ENCODE measurements around the gene SH3PXD2A. TPM values are rescaled to one million over a fixed set of nuclear protein-coding genes. Genes with fewer than 3 reads are reported as not detected.
A peak's percentile ranks its signal among the peaks of the same experiment; 100 is the strongest.
"Not testable (repeated sequence)": the region's sequence is repeated elsewhere in the genome, so short reads cannot be mapped to it uniquely, and the experiment has no call there.

The SH3PXD2A gene
- total and polyA plus RNA-seq, 7 donors: 19.0 to 58.2 (median 24.5) TPM

DNA sequence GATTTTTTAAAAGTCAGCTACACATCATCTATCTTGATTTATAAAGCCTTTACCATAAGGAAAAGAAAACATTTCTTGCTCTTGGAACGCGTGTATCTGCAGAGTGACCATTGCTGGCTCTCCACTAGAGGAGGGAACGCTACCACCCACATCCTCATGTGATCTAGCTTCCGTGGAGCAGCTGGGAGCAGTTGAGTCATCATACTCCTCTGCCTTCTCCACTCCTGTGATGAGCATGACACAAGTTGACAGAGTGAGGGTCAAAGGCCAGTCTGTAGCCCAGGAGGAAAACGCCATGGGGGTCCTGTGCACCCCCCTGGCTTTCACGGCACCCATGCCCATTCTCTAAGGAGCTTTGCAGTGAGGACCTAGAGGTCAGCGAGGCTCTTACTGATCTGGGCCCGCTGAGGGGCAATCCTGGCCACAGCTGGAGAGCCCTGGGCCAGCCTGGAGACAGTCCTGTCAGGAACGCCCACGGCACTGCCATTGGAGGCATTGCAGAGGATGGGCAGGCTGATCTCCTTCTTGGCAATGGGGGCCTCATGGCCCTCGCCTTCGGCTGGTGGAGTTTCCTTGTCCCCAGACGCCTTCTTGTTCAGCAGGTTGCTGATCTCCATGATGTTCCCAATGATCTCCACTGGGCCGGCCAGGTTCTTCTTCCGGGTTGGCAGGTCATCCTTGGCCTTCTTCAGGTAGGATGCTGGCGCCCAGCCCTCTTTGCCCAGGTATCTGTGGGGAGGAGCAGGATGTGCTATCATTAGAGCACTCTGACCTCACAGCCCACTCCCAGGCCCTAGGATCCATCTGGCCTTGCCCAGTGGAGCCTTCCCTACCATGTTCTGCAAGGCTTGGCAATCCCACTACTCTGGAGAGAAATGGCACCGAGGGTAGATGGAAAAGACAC, 242.7 kb downstream of the SH3PXD2A start:
- Histone ChIP-seq H3K27ac (peak overlapping the region in 2 of 4 donors; percentile 3 to 19), H3K4me3 (no peak overlapping the region), H3K9me3 (no peaks in the 10 kb centered on the region), H3K27me3 (no peaks in the 10 kb centered on the region), H3K4me1 (peaks cover 0 to 28% (median 11%) of the 10 kb centered on the region in 4 donors), H3K36me3 (peaks cover 36 to 85% (median 52%) of the 10 kb centered on the region in 4 donors)
- DNase-seq: no peak
- TF ChIP-seq, protein P1, sequence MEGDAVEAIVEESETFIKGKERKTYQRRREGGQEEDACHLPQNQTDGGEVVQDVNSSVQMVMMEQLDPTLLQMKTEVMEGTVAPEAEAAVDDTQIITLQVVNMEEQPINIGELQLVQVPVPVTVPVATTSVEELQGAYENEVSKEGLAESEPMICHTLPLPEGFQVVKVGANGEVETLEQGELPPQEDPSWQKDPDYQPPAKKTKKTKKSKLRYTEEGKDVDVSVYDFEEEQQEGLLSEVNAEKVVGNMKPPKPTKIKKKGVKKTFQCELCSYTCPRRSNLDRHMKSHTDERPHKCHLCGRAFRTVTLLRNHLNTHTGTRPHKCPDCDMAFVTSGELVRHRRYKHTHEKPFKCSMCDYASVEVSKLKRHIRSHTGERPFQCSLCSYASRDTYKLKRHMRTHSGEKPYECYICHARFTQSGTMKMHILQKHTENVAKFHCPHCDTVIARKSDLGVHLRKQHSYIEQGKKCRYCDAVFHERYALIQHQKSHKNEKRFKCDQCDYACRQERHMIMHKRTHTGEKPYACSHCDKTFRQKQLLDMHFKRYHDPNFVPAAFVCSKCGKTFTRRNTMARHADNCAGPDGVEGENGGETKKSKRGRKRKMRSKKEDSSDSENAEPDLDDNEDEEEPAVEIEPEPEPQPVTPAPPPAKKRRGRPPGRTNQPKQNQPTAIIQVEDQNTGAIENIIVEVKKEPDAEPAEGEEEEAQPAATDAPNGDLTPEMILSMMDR (IDR thresholded peaks at IDR 0.05): no peak
- TF ChIP-seq EP300 (IDR thresholded peaks at IDR 0.05) (no peak), POLR2AphosphoS5 (IDR thresholded peaks at IDR 0.05) (peak in 1 of 4 donors; percentile 26), POLR2A (IDR thresholded peaks at IDR 0.05) (no peak)
- intact Hi-C loops (cut with DNase I): no loop called here
- 89 to 91% methylated on average over 17 of the region's 17 CpGs for WGBS, 2 donors

DNA sequence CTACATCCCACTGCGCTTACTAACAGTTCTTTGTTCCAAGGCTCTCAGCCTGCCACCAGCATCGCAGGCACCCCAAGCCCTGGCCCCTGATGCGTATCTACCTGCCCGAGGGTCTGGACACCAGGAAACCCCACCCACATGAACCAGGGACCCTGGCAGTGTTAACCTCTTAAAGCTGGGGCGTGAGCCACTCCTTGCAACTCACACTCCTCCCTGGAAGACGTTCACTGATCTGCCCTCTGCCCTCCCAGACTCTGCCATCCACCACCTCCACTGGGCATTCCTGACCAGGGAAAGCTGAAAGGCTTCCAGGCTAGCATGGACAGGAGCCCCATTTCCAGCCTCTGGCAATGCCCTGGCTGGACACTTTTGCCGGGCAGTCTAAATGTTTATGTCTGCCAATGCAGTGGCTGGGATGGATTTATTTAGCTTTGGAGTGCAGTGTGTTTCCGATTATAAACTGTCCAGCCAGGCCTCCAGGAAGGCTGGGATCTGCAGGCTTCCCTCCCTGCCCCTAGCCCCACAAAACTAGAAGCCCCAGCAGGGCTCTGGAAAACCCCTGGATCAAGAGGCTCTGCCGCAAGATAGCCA, 244.4 kb downstream of the SH3PXD2A start:
- intact Hi-C loops (cut with DNase I): no loop called here
- no peak for TF ChIP-seq EP300 (IDR thresholded peaks at IDR 0.05)
- TF ChIP-seq POLR2A (IDR thresholded peaks at IDR 0.05): no peak
- TF ChIP-seq, protein P1 (IDR thresholded peaks at IDR 0.05): no peak
- TF ChIP-seq POLR2AphosphoS5 (IDR thresholded peaks at IDR 0.05): no peak

DNA sequence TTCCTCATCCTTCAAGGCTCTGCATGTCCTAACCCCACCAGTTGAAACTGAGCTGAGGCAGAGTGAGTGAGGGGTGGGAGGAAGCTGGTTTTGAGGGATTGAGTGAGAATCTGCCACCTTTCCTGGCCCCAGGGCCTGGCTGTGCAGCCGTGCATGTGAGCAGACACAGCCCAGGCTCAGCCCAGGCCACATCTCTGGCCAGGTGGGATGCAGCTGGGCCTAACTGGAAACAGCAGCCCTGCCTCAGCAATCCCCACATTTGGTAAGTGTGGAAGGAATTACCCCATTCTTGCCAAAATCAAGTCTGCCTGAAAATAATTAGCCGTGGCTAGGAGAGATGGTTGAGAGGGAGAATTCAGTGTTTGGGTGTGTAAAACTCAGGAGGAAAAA, 245.3 kb downstream of the SH3PXD2A start:
- 66 to 90% methylated on average over 2 of the region's 2 CpGs for WGBS, 2 donors
- Histone ChIP-seq H3K27ac (no peak overlapping the region), H3K27me3 (no peaks in the 10 kb centered on the region), H3K9me3 (no peaks in the 10 kb centered on the region), H3K4me1 (peaks cover 0 to 11% (median 2%) of the 10 kb centered on the region in 4 donors), H3K4me3 (no peak overlapping the region), H3K36me3 (peaks cover 36 to 67% (median 42%) of the 10 kb centered on the region in 4 donors)
- intact Hi-C loops (cut with DNase I): no loop called here
- TF ChIP-seq, protein P1 (IDR thresholded peaks at IDR 0.05): no peak
- TF ChIP-seq POLR2AphosphoS5 (IDR thresholded peaks at IDR 0.05) (no peak), POLR2A (IDR thresholded peaks at IDR 0.05) (no peak), EP300 (IDR thresholded peaks at IDR 0.05) (no peak)
- no peak for DNase-seq

More for the DNA sequence above, 244.4 kb downstream of the SH3PXD2A start:
- no peak overlapping the region for H3K27ac ChIP-seq
- H3K4me3 ChIP-seq: no peak overlapping the region
- 81 to 83% methylated on average over 9 of the region's 9 CpGs for WGBS, 2 donors
- no peaks in the 10 kb centered on the region for H3K9me3 ChIP-seq
- DNase-seq: no peak
- no peaks in the 10 kb centered on the region for H3K27me3 ChIP-seq
- H3K4me1 ChIP-seq: peaks cover 0 to 11% (median 1%) of the 10 kb centered on the region in 4 donors
- H3K36me3 ChIP-seq: peaks cover 36 to 69% (median 41%) of the 10 kb centered on the region in 4 donors

DNA sequence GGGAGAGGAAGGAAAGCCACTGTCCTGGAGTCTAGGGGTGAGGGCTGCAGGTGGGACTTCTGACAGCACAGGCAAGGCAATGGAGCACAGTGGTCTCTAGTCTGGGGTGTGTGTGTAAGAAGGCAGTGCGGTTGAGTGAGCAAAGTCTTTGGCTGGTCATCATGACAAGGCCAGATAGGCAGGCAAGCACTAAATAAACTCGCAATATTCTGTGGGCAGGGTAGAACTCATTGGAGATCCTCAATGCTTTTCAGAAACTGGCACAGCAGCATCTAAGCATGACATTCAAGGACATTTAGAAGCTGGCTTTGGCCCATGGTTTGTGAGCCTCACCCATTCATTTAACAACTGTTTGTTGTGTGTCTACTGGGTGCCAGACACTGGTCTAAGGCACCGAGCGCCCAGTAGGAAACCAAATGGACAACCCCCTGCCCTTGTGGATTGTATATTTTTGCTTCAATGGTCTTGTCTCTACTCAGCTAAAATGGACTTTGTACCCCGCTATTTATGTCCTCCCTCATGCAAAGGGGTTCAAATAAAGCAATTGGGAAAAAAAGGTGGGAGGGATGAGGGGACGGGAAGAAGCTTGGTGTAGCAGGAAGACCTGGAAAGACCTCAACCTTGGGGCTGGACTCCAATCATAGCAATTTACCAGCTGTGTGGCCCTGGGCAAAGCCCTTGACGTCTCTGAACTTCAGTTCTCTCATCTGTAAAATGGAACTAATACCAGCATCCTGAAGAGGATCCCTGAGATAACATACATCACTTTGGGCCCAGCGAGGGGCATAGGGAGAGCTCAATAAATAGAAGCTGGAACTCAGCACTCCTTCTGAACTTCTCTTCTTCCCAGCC, 245.9 kb downstream of the SH3PXD2A start:
- no peak for TF ChIP-seq POLR2AphosphoS5 (IDR thresholded peaks at IDR 0.05)
- TF ChIP-seq, protein P1 (IDR thresholded peaks at IDR 0.05): no peak
- TF ChIP-seq POLR2A (IDR thresholded peaks at IDR 0.05): no peak
- TF ChIP-seq EP300 (IDR thresholded peaks at IDR 0.05): no peak
- peaks cover 36 to 67% (median 43%) of the 10 kb centered on the region in 4 donors for H3K36me3 ChIP-seq
- intact Hi-C loops (cut with DNase I): no loop called here

DNA sequence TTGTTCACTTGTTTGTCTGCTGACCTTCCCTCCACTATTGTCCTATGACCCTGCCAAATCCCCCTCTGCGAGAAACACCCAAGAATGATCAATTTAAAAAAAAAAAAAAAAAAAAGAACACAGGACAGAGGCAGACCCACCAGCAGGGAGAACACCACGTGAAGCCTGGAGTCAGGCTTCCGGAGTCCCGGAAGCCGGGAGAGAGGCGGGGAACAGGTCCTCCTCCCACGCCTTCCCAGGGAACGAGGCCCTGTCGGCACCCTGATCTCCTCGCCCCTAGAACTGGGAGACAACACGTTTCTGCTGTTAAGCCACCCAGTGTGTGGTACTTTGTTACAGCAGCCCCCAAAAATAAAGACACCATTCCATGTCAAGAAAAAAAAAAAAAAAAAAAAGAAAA, 247.3 kb downstream of the SH3PXD2A start:
- WGBS, 2 donors: 91 to 93% methylated on average over 11 of the region's 11 CpGs
- DNase-seq; H3K4me3 ChIP-seq; H3K27ac ChIP-seq; H3K9me3 ChIP-seq; H3K27me3 ChIP-seq; intact Hi-C loops (cut with DNase I); H3K4me1 ChIP-seq: not testable (repeated sequence)
- H3K36me3 ChIP-seq: peaks cover 33 to 72% (median 40%) of the 10 kb centered on the region in 4 donors

More for the DNA sequence above, 245.9 kb downstream of the SH3PXD2A start:
- WGBS, 2 donors: 94% methylated on average over 8 of the region's 8 CpGs
- H3K9me3 ChIP-seq: no peaks in the 10 kb centered on the region
- H3K4me3 ChIP-seq: no peak overlapping the region
- H3K4me1 ChIP-seq: peaks cover 0 to 5% (median 2%) of the 10 kb centered on the region in 4 donors
- H3K27ac ChIP-seq: no peak overlapping the region
- H3K27me3 ChIP-seq: no peaks in the 10 kb centered on the region
- DNase-seq: no peak

DNA sequence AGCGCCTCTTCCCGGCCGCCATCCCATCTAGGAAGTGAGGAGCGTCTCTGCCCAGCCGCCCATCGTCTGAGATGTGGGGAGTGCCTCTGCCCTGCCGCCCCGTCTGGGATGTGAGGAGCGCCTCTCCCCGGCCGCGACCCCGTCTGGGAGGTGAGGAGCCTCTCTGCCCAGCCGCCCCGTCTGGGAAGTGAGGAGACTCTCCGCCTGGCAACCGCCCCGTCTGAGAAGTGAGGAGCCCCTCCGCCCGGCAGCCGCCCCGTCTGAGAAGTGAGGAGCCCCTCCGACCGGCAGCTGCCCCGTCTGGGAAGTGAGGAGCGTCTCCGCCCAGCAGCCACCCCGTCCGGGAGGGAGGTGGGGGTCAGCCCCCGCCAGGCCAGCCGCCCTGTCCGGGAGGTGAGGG, 248.3 kb downstream of the SH3PXD2A start:
- H3K27me3 ChIP-seq; H3K9me3 ChIP-seq; intact Hi-C loops (cut with DNase I); H3K4me1 ChIP-seq; H3K27ac ChIP-seq; H3K4me3 ChIP-seq; DNase-seq: not testable (repeated sequence)
- peaks cover 23 to 72% (median 36%) of the 10 kb centered on the region in 4 donors for H3K36me3 ChIP-seq
- WGBS, 2 donors: 94 to 95% methylated on average over 27 to 29 of the region's 32 CpGs

DNA sequence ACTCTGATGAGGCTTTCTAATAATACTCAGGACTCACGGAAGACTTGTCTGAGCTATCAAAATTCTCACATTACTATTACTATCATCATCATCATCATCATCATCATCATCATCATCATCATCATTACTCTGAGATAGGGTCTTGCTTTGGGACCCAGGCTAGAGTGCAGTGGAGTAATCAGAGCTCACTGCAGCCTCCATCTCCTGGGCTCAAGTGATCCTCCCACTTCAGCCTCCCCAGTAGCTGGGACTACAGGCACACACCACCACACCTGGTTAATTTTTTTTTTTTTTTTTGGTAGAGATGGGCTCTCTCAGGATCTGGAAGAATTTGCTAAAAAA, 249.3 kb downstream of the SH3PXD2A start:
- H3K4me1 ChIP-seq; H3K9me3 ChIP-seq; DNase-seq; intact Hi-C loops (cut with DNase I); H3K4me3 ChIP-seq; H3K27me3 ChIP-seq: not testable (repeated sequence)
- 87 to 93% methylated on average over 1 of the region's 1 CpG for WGBS, 2 donors
- peak overlapping the region in 2 of 4 donors; percentile 21 to 24 for H3K27ac ChIP-seq
- H3K36me3 ChIP-seq: peaks cover 14 to 71% (median 26%) of the 10 kb centered on the region in 4 donors

Data from sigmoid colon (tissue), 7 donors.